ENCODE results near the gene SYT11.

SYT11 gene

GRCh38 chr1:155899683-155900082 lies 40.3 kb downstream of the SYT11 start:
- no peak for TF ChIP-seq CTCF (IDR thresholded peaks at IDR 0.05; ENCODE audit: low read length, missing control alignments)
- DNase-seq (ENCODE audit: low read depth), result no peak
- no peak overlapping the region for H3K4me3 ChIP-seq (replicated peaks; ENCODE audit: low read depth, low read length)

- no peak for TF ChIP-seq CTCF (IDR thresholded peaks at IDR 0.05; ENCODE audit: low read length, missing control alignments)
- H3K4me3 ChIP-seq (replicated peaks; ENCODE audit: low read depth, low read length), result no peak overlapping the region
- no peak for DNase-seq (ENCODE audit: low read depth)
Observed at GRCh38 chr1:155900161-155900560, 40.8 kb downstream of the SYT11 start.

- no peak overlapping the region for H3K4me3 ChIP-seq (replicated peaks; ENCODE audit: low read depth, low read length)
- TF ChIP-seq CTCF (IDR thresholded peaks at IDR 0.05; ENCODE audit: low read length, missing control alignments), result no peak
- no peak for DNase-seq (ENCODE audit: low read depth)
Observed at GRCh38 chr1:155904261-155904660, 44.9 kb downstream of the SYT11 start.

- H3K4me3 ChIP-seq (replicated peaks; ENCODE audit: low read depth, low read length), result peak overlapping the region; percentile 73
- peak; percentile 54 for DNase-seq (ENCODE audit: low read depth)
- no peak for TF ChIP-seq CTCF (IDR thresholded peaks at IDR 0.05; ENCODE audit: low read length, missing control alignments)
Observed at GRCh38 chr1:155909894-155910293, 50.5 kb downstream of the SYT11 start.

GRCh38 chr1:155910621-155911121 lies 51.3 kb downstream of the SYT11 start:
- peak; percentile 7 for TF ChIP-seq CTCF (IDR thresholded peaks at IDR 0.05; ENCODE audit: low read length, missing control alignments)
- H3K4me3 ChIP-seq (replicated peaks; ENCODE audit: low read depth, low read length), result peak overlapping the region; percentile 73
- DNase-seq (ENCODE audit: low read depth), result peak; percentile 42

GRCh38 chr1:155911156-155912055 lies 52.0 kb downstream of the SYT11 start, which contains the start of gene RIT1:
RIT1 (minus strand) TSS chr1:155911349; CDS start chr1:155910761, 588 bp downstream.
- H3K4me3 ChIP-seq (replicated peaks; ENCODE audit: low read depth, low read length), result peak within 1 kb of the TSS; percentile 73
- DNase-seq (ENCODE audit: low read depth), result peak; percentile 78
- TF ChIP-seq CTCF (IDR thresholded peaks at IDR 0.05; ENCODE audit: low read length, missing control alignments), result no peak

Measured in fibroblast of pulmonary artery (primary cell).